ENCODE data around the gene ABCA13. TPM values are rescaled to one million over a fixed set of nuclear protein-coding genes. Genes with fewer than 3 reads are reported as not detected.

ABCA13 gene
- total RNA-seq, 1 experiment from 2014 or later = 0.76 TPM

DNA sequence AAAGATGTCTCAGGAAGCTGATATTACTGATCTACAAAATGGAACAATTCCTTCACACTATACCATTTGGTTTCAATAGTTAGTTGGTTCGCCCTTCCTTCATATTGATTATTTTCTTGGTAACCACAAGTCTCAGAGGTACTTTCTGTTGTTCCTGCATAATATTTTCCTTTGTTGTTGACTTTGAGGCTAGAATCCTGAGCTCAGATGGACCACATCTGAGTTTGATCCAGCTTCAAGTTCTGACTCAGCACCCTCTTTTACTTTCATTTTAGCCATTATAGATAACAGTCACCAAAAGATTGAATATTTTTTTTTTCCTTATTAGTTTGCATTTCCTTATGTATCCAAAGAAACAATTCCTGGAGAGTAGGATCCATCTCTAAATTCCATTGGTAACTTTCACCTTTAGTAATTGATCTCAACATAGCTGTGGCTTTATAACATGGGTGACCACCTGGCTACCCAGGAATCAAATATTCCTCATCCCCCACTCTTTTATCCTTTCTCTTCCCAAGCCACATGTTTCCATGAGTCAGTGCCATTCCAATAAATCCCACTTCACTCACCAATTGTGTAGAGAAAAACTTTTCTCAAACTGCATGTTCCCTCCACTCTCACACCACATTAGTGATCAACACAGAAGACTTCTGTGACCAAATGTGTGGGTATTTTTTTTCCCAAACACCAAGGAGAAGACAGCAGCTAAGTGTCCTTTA lies 9.7 kb upstream of the ABCA13 start:
- Histone ChIP-seq H3K4me2 (no peak overlapping the region), H3K4me3 (no peak overlapping the region), H3K36me3 (ENCODE audit: low read depth) (no peaks in the 10 kb centered on the region), H3K27me3 (ENCODE audit: insufficient read depth, low read depth) (peaks cover 42% of the 10 kb centered on the region), H3K27ac (no peak overlapping the region), H3K79me2 (ENCODE audit: low read depth) (no peaks in the 10 kb centered on the region), H2AFZ (no peak overlapping the region), H3K4me1 (replicated peaks; ENCODE audit: insufficient read depth) (no peaks in the 10 kb centered on the region), H3K9me3 (ENCODE audit: insufficient read depth, low read depth) (peaks cover 4% of the 10 kb centered on the region; the same call in 1 of the 2 replicates), H3K9me2 (ENCODE audit: insufficient read depth) (no peaks in the 10 kb centered on the region; the same call in 1 of the 2 replicates), H3F3A (ENCODE audit: insufficient read depth, low read depth) (no peaks in the 10 kb centered on the region), H4K20me1 (ENCODE audit: insufficient read depth) (no peaks in the 10 kb centered on the region)
- ChIA-PET POLR2A (ENCODE audit: unreplicated experiment) (no interaction called here), CTCF (no interaction called here)
- intact Hi-C loops (cut with micrococcal nuclease; ENCODE audit: unreplicated experiment) = no loop called here
- BruUV-seq (replicated peaks) = no TSS peak
- TF ChIP-seq CTCF (conservative IDR thresholded peaks at IDR 0.05) (no peak), EZH2 (IDR thresholded peaks at IDR 0.05; ENCODE audit: low read depth) (no peak)
- DNase-seq = no peak

GRCh38 chr7:48165157-48165556 lies 6.1 kb upstream of the ABCA13 start:
- intact Hi-C loops (cut with micrococcal nuclease; ENCODE audit: unreplicated experiment) = no loop called here
- H3K4me2 ChIP-seq = no peak overlapping the region
- H3K9me3 ChIP-seq (ENCODE audit: insufficient read depth, low read depth) = peaks cover 4% of the 10 kb centered on the region; the same call in 1 of the 2 replicates
- H3K27ac ChIP-seq = no peak overlapping the region
- H4K20me1 ChIP-seq (ENCODE audit: insufficient read depth) = no peaks in the 10 kb centered on the region
- no TSS peak for BruUV-seq (replicated peaks)
- no peak overlapping the region for H3K4me3 ChIP-seq
- no peaks in the 10 kb centered on the region; the same call in 1 of the 2 replicates for H3K9me2 ChIP-seq (ENCODE audit: insufficient read depth)
- H3F3A ChIP-seq (ENCODE audit: insufficient read depth, low read depth) = no peaks in the 10 kb centered on the region
- H3K36me3 ChIP-seq (ENCODE audit: low read depth) = no peaks in the 10 kb centered on the region
- ChIA-PET POLR2A (ENCODE audit: unreplicated experiment) (no interaction called here), CTCF (no interaction called here)
- no peaks in the 10 kb centered on the region for H3K4me1 ChIP-seq (replicated peaks; ENCODE audit: insufficient read depth)
- no peak for DNase-seq
- no peak overlapping the region for H2AFZ ChIP-seq
- TF ChIP-seq CTCF (conservative IDR thresholded peaks at IDR 0.05) (no peak), EZH2 (IDR thresholded peaks at IDR 0.05; ENCODE audit: low read depth) (no peak)
- H3K27me3 ChIP-seq (ENCODE audit: insufficient read depth, low read depth) = peaks cover 10% of the 10 kb centered on the region
- H3K79me2 ChIP-seq (ENCODE audit: low read depth) = no peaks in the 10 kb centered on the region

DNA sequence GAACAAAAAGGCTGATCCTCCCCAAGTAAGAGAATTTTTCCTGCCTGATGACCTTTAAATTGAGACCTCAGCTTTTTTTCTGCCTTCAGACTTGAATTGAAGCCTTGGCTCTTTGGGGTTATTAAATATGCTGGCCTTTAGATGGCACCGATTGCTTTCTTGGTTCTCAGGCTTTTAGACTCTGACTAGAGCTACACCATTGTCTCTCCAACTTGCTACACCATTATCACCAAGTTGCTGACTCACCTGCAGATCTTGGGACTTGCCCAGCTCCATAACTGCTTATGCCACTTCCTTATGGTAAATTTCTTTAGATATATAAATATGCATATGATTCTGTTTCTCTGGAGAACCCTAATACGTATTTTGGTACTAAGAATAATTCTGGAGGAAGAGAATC lies 3.1 kb upstream of the ABCA13 start:
- ChIA-PET POLR2A (ENCODE audit: unreplicated experiment) (no interaction called here), CTCF (interaction anchor here (0.5 to 0.6 kb wide), 2 partner anchors 274 to 953 kb away, joined by 7 to 19 read pairs; no protein-coding TSS in a partner anchor)
- H3K36me3 ChIP-seq (ENCODE audit: low read depth) = no peaks in the 10 kb centered on the region
- no TSS peak for BruUV-seq (replicated peaks)
- no peaks in the 10 kb centered on the region for H3F3A ChIP-seq (ENCODE audit: insufficient read depth, low read depth)
- TF ChIP-seq EZH2 (IDR thresholded peaks at IDR 0.05; ENCODE audit: low read depth) (no peak), CTCF (conservative IDR thresholded peaks at IDR 0.05) (no peak; the same call in 1 of the 2 replicates)
- H3K9me2 ChIP-seq (ENCODE audit: insufficient read depth) = no peaks in the 10 kb centered on the region; the same call in 1 of the 2 replicates
- H4K20me1 ChIP-seq (ENCODE audit: insufficient read depth) = no peaks in the 10 kb centered on the region
- peaks cover 4% of the 10 kb centered on the region; the same call in 1 of the 2 replicates for H3K9me3 ChIP-seq (ENCODE audit: insufficient read depth, low read depth)
- no peak overlapping the region for H3K27ac ChIP-seq
- no peak overlapping the region for H3K4me2 ChIP-seq
- H3K79me2 ChIP-seq (ENCODE audit: low read depth) = no peaks in the 10 kb centered on the region
- intact Hi-C loops (cut with micrococcal nuclease; ENCODE audit: unreplicated experiment) = no loop called here
- no peak overlapping the region for H2AFZ ChIP-seq
- peak; percentile 23 to 58 for DNase-seq
- H3K4me3 ChIP-seq = no peak overlapping the region
- no peaks in the 10 kb centered on the region for H3K4me1 ChIP-seq (replicated peaks; ENCODE audit: insufficient read depth)
- H3K27me3 ChIP-seq (ENCODE audit: insufficient read depth, low read depth) = peaks cover 5% of the 10 kb centered on the region; the same call in 1 of the 2 replicates

All from PC-9 (cell line).